GM18502 (cell line): Measurements from ENCODE around the gene LCN9.

Experiments
- ATAC-seq: cut with Tn5 transposase; IDR thresholded peaks from one replicate; pipeline ENCODE4 v1.9.1; 2021; ENCODE audit warnings: mild to moderate bottlenecking; ENCODE audit not compliant: unreplicated experiment, poor library complexity

Gene LCN9

DNA sequence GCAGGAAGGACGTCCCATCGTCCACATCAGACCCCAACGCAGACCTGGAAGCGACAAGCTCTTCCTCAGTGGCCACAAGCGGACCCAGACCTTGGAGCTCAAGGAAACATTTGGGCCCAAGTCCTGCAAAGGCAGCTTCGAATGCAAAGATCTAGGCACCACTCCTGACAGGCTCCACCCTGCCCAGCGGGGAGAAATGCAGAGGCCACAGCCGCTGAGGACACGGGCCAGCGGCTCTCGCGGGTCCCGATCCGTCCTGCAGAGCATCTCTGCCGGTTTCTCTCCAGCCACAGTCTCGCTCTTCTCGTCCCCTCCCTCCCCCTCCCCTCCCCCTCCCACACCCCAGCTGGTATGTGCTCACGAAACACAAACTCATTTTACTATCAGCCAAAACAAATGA lies 31.3 kb downstream of the LCN9 start:
- no peak for ATAC-seq

- no peak for ATAC-seq
These were observed 31.9 kb downstream of the LCN9 start for GRCh38 chr9:135695036-135695435.

DNA sequence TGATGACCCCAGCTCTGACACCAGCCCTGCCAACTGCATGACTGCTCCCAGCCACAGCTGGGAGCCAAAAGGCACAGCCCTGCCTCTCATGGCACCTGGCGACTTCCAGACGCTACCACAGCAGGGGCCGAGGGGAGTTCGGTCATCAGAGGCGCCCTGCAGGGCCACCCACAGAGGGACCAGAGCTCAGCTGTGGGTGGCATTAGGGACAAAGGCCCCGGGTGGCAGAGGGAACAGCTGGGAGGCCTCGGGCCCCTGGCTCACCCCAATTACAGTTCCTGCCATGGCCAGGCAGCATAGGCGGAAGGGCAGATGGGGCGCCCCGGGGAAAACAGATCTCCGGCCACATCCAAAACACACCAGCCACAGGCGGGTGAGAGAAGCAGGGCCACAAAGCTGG lies 32.5 kb downstream of the LCN9 start:
- no peak for ATAC-seq

GRCh38 chr9:135696446-135696845 lies 33.3 kb downstream of the LCN9 start:
- no peak for ATAC-seq

DNA sequence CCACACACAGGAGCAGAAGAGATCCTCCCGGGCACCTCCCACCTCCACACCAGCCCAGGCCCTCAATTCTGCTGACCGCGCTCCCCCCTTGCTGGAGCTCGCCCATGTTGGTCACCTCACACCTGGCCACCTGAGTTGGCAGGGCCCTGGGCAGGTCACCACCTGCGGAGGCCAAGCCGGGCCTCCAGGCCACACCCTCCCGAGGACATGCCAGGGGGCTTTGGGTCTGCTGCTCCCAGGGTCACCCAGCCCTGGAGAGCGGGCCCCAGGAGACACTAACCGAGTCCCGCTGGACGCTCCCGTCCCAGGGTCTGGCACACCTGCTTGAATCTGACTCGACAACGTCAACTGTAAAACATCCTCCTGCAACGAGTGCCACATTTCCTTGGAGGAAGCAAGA lies 34.1 kb downstream of the LCN9 start:
- no peak for ATAC-seq

DNA sequence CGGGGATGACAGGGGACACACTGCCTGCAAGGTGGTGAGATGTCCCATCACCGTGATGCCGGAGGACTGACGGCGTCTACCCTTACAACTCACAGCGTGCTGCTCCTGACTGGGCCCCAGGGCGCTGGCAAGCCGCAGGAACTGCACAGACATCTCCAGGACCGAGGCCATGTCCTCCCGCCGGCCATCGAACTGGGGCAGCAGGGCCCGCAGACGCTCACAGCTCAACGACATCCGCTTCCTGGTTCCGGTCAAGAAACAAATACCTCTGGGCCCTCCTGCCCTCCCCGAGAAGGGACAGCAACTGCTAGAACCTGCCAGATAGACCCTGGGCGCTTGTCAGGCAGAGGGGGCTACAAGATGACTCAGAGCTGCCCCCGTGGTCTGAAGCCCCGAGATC lies 35.1 kb downstream of the LCN9 start:
- ATAC-seq = no peak

- ATAC-seq = no peak
These were observed 35.7 kb downstream of the LCN9 start for GRCh38 chr9:135698767-135699166.

DNA sequence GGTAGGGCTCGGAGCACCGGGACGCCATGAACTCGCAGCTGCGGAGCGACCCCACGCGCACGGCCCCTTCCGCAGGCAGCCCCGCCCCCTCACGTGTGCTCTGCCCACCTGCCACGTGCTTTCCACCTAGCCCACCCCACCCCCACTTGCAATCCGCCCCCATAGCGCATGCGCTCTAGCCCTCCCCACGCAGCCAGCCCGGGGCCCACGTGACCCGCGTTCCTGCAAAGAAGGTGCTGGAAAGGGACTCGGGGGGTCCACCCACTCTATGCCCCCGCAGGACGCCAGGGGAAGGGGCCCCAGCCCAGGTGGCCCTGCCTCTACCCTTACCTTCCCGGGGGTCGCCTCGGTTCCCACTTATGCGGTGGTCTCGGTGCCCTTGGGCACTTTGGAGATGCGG lies 36.3 kb downstream of the LCN9 start, which contains the start of gene SOHLH1:
SOHLH1 (minus strand) TSS at position 42 of the 400 bp plus-strand sequence; CDS start at position 28, 14 bp downstream.
- no peak for ATAC-seq

DNA sequence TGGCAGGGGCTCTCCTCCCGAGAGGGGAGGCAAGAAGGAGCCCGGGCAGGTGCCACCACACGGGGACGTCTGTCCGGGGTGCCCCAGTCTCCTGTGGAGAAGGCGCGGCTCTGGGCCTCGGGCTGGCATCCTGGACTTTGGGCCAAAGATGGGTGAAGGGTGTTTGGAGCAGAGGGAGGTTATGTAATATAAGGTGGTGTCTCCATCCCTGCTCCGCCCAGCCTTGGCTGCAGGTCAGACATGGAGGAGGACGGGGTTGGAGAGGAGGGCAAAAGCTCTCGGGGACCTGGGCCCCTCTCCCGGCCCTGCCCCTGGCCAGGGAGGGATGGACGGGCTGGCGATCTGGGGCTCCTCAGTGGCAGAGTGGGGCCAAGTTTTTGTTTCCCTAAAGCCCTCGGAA lies 37.4 kb downstream of the LCN9 start:
- no peak for ATAC-seq

DNA sequence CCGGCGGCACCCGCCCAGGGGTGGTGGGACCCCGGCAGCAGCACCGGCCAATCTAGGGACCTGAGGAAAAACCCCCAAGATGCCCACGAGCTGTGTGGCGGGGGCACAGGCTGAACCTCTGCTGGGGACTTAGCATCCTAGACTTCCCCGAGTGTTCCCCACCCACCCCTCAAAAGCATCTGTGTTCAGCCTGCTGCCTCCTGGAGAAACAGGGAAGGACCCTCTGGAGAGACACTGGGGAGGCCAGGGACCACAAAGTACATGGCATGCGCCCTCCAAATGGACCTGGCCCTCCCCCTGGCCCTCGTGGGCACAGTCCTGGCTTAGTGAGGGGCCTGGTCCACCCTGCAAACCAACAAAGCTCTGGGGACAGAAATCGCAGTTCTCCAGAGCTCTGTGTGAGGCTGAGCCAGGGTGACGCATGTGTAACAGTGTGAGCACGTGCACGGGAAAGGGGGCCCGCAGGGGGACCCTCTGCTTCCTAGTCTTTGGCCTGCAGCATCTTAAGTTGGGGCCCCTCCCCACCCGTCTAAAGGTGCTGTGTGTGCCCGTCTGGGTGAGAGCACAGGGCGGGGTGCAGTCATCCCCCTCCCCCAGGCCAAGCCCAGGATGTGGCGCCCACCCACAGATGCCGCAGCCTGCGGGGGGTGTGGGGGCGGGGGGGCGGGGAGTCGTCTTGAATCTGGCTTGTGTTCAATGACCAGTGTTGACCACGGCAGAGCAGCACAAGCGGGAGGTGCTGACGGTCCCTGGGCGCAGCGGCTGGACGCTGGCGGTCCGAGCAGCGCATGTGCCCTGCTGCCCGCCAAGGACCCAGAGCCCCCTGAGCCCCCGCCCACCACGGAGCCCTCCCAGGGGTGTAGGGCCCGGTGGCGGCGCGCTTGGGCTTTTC lies 38.2 kb downstream of the LCN9 start:
- no peak for ATAC-seq

GRCh38 chr9:135701959-135702721 lies 39.0 kb downstream of the LCN9 start, which contains the start of gene KCNT1:
Gene KCNT1 (plus strand): TSS chr9:135702185. CDS start chr9:135702259, 74 bp downstream.
- no peak for ATAC-seq

- ATAC-seq = no peak
These were observed 40.6 kb downstream of the LCN9 start for GRCh38 chr9:135703726-135704125.

DNA sequence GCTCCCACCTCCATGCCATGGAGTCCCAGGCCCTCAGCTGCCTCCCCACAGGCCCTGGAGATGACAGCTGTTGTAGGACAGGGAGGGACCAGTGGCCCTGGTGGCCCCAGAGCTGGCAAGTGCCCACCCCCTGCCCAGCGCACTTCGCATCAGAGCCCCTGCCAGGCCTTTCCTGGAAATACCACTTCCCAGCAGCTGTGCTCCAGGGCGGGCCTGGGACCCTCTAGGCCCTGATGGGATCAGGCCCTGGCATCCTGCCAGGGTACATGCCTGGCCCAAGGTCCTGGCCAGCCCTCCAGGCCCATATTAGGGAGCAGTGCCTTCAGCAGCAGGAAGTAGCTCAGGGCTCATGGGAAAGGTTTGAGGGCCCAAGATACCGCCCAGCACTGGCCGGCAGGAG lies 41.4 kb downstream of the LCN9 start:
- no peak for ATAC-seq

- no peak for ATAC-seq
These were observed 42.3 kb downstream of the LCN9 start for GRCh38 chr9:135705376-135705775.

GRCh38 chr9:135706288-135706687 lies 43.2 kb downstream of the LCN9 start:
- ATAC-seq = no peak

- no peak for ATAC-seq
These were observed 44.4 kb downstream of the LCN9 start for GRCh38 chr9:135707252-135708138.

DNA sequence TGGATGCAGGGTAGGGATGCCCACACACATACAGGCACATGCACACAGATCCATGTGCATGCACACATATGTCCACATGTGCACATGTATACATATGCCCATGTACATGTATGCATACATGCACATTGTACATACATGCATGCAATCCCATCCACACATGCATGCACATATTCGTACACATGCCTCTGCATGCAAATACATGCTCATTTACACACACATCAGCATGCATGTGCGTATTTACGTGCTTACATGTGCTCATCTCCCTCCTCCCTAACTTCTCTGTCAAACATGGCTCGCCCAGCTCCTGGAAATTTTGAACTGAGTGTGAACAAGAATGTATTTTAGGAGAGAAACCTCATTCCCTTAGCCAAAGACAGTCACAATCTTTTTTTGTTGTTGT lies 45.1 kb downstream of the LCN9 start:
- ATAC-seq = no peak

DNA sequence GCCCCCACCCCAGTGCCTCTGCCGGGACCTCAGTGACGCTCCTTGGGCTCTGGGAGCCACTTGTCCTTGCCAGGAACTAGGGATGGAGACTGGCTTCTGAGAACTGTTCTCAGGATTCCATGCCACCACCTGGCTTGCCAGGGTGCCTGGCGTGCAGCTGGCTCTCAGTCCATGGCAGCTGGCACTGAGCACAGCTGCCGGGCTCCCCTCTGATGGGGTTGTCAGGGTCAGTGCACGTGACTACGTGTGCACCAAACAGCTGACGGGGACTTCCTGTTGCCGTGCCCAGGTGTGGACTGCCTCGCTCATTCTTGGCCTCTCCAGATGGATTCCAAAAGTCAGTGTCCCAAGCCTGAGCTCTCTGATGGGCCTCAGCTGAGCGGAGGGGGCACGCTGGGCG lies 48.3 kb downstream of the LCN9 start:
- no peak for ATAC-seq

GRCh38 chr9:135711881-135712280 lies 48.8 kb downstream of the LCN9 start:
- no peak for ATAC-seq

DNA sequence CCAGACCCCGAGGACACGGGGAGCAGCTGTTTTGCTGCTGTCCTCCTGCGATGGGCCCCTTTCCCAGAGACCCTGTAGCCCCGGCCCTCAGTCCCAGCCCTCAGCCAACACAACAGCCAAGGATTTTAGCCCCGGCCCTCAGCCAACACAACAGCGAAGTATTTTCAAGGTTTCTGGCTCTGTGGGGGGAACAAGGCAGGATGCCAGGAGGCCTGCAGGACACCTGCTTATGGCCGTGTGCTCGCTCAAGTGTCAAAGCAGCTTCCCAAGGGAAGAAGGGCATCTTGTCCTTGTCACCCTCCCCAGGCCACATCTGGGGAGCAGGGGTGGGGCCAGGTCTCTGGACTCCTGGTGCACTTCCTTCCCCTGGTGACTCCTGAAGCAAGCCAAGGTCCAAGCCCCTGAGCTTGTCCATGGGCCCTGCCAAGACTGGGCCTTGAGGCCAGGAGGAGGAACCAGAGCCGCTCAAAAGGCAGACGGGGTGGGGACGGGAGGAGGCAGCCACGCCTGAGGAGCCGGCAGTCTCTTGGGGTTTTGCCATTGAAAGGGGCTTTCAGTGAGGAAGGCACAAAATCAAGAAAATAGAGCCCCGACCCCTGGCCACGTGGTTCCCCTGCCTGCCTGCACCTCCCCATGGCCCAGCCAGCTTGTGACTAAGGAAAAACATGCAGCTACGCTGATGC lies 49.6 kb downstream of the LCN9 start:
- no peak for ATAC-seq
